ENCODE results near the gene CTBP2. TPM values are rescaled to one million over a fixed set of nuclear protein-coding genes. Genes with fewer than 3 reads are reported as not detected.

CTBP2 gene
- total RNA-seq, 1 experiment from 2014 or later, result 212 TPM

DNA sequence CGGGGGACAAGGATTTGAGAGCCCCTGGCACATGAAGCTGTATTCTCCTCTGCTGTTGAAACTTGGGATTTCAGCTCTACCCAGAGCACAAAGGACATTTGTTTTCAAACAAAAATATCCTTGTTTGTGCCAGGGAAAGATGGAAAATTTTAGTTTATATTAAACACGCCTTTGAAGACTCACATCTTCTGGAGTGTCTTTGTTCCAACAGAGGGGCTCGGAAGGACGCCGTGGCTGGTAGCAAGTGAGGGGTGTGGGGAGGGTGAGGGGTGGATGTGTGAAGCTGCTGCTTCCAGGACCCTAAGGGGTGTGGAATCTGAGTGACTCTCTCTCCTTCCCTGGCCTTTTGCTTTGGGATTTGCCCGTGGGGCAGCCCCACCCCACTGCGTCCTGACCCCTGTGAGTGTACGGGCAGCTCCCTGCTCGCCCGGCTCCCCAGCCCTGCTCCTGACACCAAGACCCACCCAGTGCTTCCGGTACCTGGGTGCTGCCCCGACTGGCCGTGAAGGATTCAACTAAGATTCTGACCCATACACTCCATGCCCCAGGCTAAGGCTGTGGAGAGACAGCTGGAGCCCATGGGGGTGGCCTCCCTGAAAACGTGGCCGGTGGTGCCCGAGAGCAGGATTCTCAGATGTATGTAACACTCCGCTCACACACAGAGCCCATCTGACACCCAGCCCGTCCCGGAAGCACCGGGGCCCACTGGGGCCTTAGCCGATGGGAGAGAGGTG, 158.9 kb downstream of the CTBP2 start:
- H3K4me1 ChIP-seq (ENCODE audit: insufficient read depth, low read length), result no peaks in the 10 kb centered on the region
- H3K27ac ChIP-seq (ENCODE audit: insufficient read length, low read depth, low read length), result no peak overlapping the region
- H2BK12ac ChIP-seq (ENCODE audit: insufficient read length, low read depth, low read length), result no peak overlapping the region
- H3K79me1 ChIP-seq (ENCODE audit: insufficient read depth, low read depth, low read length, poor library complexity, severe bottlenecking), result peaks cover 5% of the 10 kb centered on the region
- H3K27me3 ChIP-seq (ENCODE audit: insufficient read depth, low read length), result no peaks in the 10 kb centered on the region
- no peak overlapping the region for H3K4ac ChIP-seq (ENCODE audit: low read depth, low read length)
- Mint-ChIP-seq H3K4me1 (peaks cover 0 to 6% of the 10 kb centered on the region in 2 experiments; a peak in 1 of 4 replicates), H3K27me3 (ENCODE audit: low read depth) (peaks cover 2% of the 10 kb centered on the region; the same call in 1 of the 2 replicates), H3K36me3 (ENCODE audit: insufficient read depth in 1 of 3, low read depth in 3 of 3) (peaks cover 47 to 88% (median 74%) of the 10 kb centered on the region in 3 experiments), H3K4me3 (no peak overlapping the region), H3K27ac (peak overlapping the region; percentile 48 to 88 (median 86); a peak in 3 of 7 replicates), H3K9me3 (no peaks in the 10 kb centered on the region)
- TF ChIP-seq, protein P1, sequence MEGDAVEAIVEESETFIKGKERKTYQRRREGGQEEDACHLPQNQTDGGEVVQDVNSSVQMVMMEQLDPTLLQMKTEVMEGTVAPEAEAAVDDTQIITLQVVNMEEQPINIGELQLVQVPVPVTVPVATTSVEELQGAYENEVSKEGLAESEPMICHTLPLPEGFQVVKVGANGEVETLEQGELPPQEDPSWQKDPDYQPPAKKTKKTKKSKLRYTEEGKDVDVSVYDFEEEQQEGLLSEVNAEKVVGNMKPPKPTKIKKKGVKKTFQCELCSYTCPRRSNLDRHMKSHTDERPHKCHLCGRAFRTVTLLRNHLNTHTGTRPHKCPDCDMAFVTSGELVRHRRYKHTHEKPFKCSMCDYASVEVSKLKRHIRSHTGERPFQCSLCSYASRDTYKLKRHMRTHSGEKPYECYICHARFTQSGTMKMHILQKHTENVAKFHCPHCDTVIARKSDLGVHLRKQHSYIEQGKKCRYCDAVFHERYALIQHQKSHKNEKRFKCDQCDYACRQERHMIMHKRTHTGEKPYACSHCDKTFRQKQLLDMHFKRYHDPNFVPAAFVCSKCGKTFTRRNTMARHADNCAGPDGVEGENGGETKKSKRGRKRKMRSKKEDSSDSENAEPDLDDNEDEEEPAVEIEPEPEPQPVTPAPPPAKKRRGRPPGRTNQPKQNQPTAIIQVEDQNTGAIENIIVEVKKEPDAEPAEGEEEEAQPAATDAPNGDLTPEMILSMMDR (conservative IDR thresholded peaks at IDR 0.05), result no peak
- no peak overlapping the region for H3K23ac ChIP-seq (ENCODE audit: insufficient read length, low read depth, low read length)
- H3K9me3 ChIP-seq (ENCODE audit: control insufficient read depth, low read depth, low read length), result no peaks in the 10 kb centered on the region
- no peak overlapping the region for H3T11ph ChIP-seq (ENCODE audit: low read length)
- H2BK120ac ChIP-seq (ENCODE audit: low read depth, low read length, poor library complexity, severe bottlenecking), result no peak overlapping the region
- no peaks in the 10 kb centered on the region for H3K23me2 ChIP-seq (ENCODE audit: insufficient read length, low read depth, low read length, poor library complexity, severe bottlenecking)
- no peak overlapping the region for H3K4me2 ChIP-seq (ENCODE audit: insufficient read depth, insufficient read length, low read length)
- H3K9ac ChIP-seq (ENCODE audit: extremely low read depth, insufficient read length, low read length), result no peak overlapping the region
- no peak overlapping the region for H4K8ac ChIP-seq (replicated peaks; ENCODE audit: insufficient read length, low read depth, low read length)
- no peaks in the 10 kb centered on the region for H4K20me1 ChIP-seq (ENCODE audit: control insufficient read depth, insufficient read depth, insufficient read length)
- no peak overlapping the region for H2AK5ac ChIP-seq (ENCODE audit: insufficient read length, low read length)
- WGBS (ENCODE audit: extremely low coverage, insufficient read length, low lambda C conversion rate), result no CpG with 5 or more reads among the region's 21 CpGs
- H2BK15ac ChIP-seq (ENCODE audit: low read depth, low read length), result no peak overlapping the region
- DNase-seq, result no peak
- no peak overlapping the region for H4K91ac ChIP-seq (ENCODE audit: insufficient read length, low read depth, low read length)
- no peak overlapping the region for H3K18ac ChIP-seq (ENCODE audit: insufficient read length, low read depth, low read length)
- no peak overlapping the region for H3K56ac ChIP-seq (ENCODE audit: insufficient read length, low read depth, low read length)
- H3K14ac ChIP-seq (ENCODE audit: insufficient read depth, low read length), result no peak overlapping the region
- no peak overlapping the region for H2BK5ac ChIP-seq (ENCODE audit: insufficient read length, low read length)
- no peak overlapping the region for H2AFZ ChIP-seq (ENCODE audit: low read length)
- H3K79me2 ChIP-seq (ENCODE audit: insufficient read depth, low read length), result peaks cover 8% of the 10 kb centered on the region; the same call in 1 of the 2 replicates
- H2BK20ac ChIP-seq (ENCODE audit: low read depth, low read length, poor library complexity, severe bottlenecking), result no peak overlapping the region
- H4K5ac ChIP-seq (ENCODE audit: insufficient read length, low read depth, low read length), result no peak overlapping the region
